Nephron (organoid): Measurements from ENCODE around the gene DBNL.

Source experiments
- H3K27ac Mint-ChIP-seq, 3 experiments: 2 replicates each; pipeline ENCODE4 v1.8.0; 2020; ENCODE audit warnings: mixed read lengths in 3 of 3, mild to moderate bottlenecking in 2 of 3, moderate library complexity in 1 of 3
- H3K27me3 Mint-ChIP-seq: 2 replicates; pipeline ENCODE4 v1.8.0; 2021; ENCODE audit warnings: low read depth, mild to moderate bottlenecking, moderate library complexity, mixed read lengths
- H3K36me3 Mint-ChIP-seq: 2 replicates; pipeline ENCODE4 v1.8.0; 2020; ENCODE audit warnings: low read depth, mixed read lengths
- H3K4me1 Mint-ChIP-seq: 2 replicates; pipeline ENCODE4 v1.8.0; 2020; ENCODE audit warnings: mixed read lengths
- H3K4me3 Mint-ChIP-seq, 3 experiments: 2 replicates each; pipeline ENCODE4 v1.8.0; 2020; ENCODE audit warnings: mild to moderate bottlenecking in 3 of 3, mixed read lengths in 3 of 3, moderate library complexity in 2 of 3
- H3K9me3 Mint-ChIP-seq: 2 replicates; pipeline ENCODE4 v1.8.0; 2020; ENCODE audit warnings: mixed read lengths
- CTCF ChIP-seq, 3 experiments: fragments of 200-600 bp; sonication (generic); IDR thresholded peaks; one replicate each; pipeline ENCODE4 v1.5.0; 2021; ENCODE audit warnings: antibody characterized with exemption in 3 of 3; ENCODE audit not compliant: unreplicated experiment in 3 of 3

DBNL gene

GRCh38 chr7:44108768-44109750, 64.6 kb downstream of the DBNL start:
- Mint-ChIP-seq H3K27ac (no peak overlapping the region), H3K4me3 (no peak overlapping the region), H3K27me3 (no peaks in the 10 kb centered on the region), H3K36me3 (peaks cover 14% of the 10 kb centered on the region), H3K4me1 (peaks cover 16% of the 10 kb centered on the region), H3K9me3 (no peaks in the 10 kb centered on the region)
- TF ChIP-seq CTCF (IDR thresholded peaks at IDR 0.05; ENCODE audit: unreplicated experiment in 3 of 3) = no peak

GRCh38 chr7:44109991-44110390, 65.5 kb downstream of the DBNL start:
- Mint-ChIP-seq H3K4me1 (peaks cover 22% of the 10 kb centered on the region), H3K27ac (no peak overlapping the region), H3K9me3 (no peaks in the 10 kb centered on the region), H3K4me3 (no peak overlapping the region), H3K36me3 (peaks cover 23% of the 10 kb centered on the region), H3K27me3 (no peaks in the 10 kb centered on the region)
- no peak for TF ChIP-seq CTCF (IDR thresholded peaks at IDR 0.05; ENCODE audit: unreplicated experiment in 3 of 3)

GRCh38 chr7:44110719-44111635, 66.5 kb downstream of the DBNL start:
- no peaks in the 10 kb centered on the region for H3K27me3 Mint-ChIP-seq
- H3K4me1 Mint-ChIP-seq = peaks cover 14% of the 10 kb centered on the region
- H3K4me3 Mint-ChIP-seq = no peak overlapping the region
- no peaks in the 10 kb centered on the region for H3K9me3 Mint-ChIP-seq
- H3K36me3 Mint-ChIP-seq = peaks cover 24% of the 10 kb centered on the region
- TF ChIP-seq CTCF (IDR thresholded peaks at IDR 0.05; ENCODE audit: unreplicated experiment in 3 of 3) = no peak
- H3K27ac Mint-ChIP-seq = no peak overlapping the region
